ENCODE measurements around the gene CPB2.

The CPB2 gene

GRCh38 chr13:46104868-46105267 is at the start of gene CPB2:
Gene CPB2 (minus strand): TSS chr13:46105033. CDS start chr13:46105009, 24 bp downstream.
- no peak for DNase-seq

- no peak for DNase-seq
Measured at GRCh38 chr13:46154136-46154801, 49.4 kb upstream of the CPB2 start.

GRCh38 chr13:46152627-46153328 is 47.9 kb upstream of the CPB2 start:
- DNase-seq: no peak

- DNase-seq: no peak
Measured at GRCh38 chr13:46150134-46150693, 45.4 kb upstream of the CPB2 start.

- DNase-seq: no peak
Measured at GRCh38 chr13:46149272-46150133, 44.7 kb upstream of the CPB2 start.

GRCh38 chr13:46146898-46147297 is 42.1 kb upstream of the CPB2 start:
- no peak for DNase-seq

GRCh38 chr13:46145950-46146349 is 41.1 kb upstream of the CPB2 start:
- DNase-seq: no peak

GRCh38 chr13:46145135-46145534 is 40.3 kb upstream of the CPB2 start:
- DNase-seq: no peak

GRCh38 chr13:46143184-46143701 is 38.4 kb upstream of the CPB2 start:
- DNase-seq: no peak

GRCh38 chr13:46142776-46143175 is 37.9 kb upstream of the CPB2 start:
- DNase-seq: no peak

- no peak for DNase-seq
Measured at GRCh38 chr13:46140044-46140443, 35.2 kb upstream of the CPB2 start.

GRCh38 chr13:46137627-46138317 is 32.9 kb upstream of the CPB2 start:
- DNase-seq: no peak

GRCh38 chr13:46136688-46137087 is 31.9 kb upstream of the CPB2 start:
- DNase-seq: no peak

GRCh38 chr13:46134961-46135522 is 30.2 kb upstream of the CPB2 start:
- DNase-seq: no peak

GRCh38 chr13:46134494-46134893 is 29.7 kb upstream of the CPB2 start:
- no peak for DNase-seq

GRCh38 chr13:46132109-46132508 is 27.3 kb upstream of the CPB2 start:
- DNase-seq: no peak

- DNase-seq: no peak
Measured at GRCh38 chr13:46131705-46132104, 26.9 kb upstream of the CPB2 start.

GRCh38 chr13:46129955-46130618 is 25.3 kb upstream of the CPB2 start:
- no peak for DNase-seq

- no peak for DNase-seq
Measured at GRCh38 chr13:46129124-46129523, 24.3 kb upstream of the CPB2 start.

GRCh38 chr13:46127358-46128023 is 22.7 kb upstream of the CPB2 start:
- no peak for DNase-seq
